HepG2 (cell line): ENCODE results near the gene ITGB7. TPM values are rescaled to one million over a fixed set of nuclear protein-coding genes. Genes with fewer than 3 reads are reported as not detected.

ENCODE experiments used
- CENPT ChIP-seq: sonication (generic); formaldehyde crosslinking; IDR thresholded peaks from 2 replicates; pipeline ENCODE4 v1.8.0; 2022; ENCODE audit warnings: low read depth, mild to moderate bottlenecking, moderate library complexity, missing genetic modification reagents
- KLF9 ChIP-seq: IDR thresholded peaks from 2 replicates; pipeline ENCODE4 v1.6.1; 2016; ENCODE audit warnings: low read depth
- MED1 ChIP-seq: sonication (generic); formaldehyde crosslinking; IDR thresholded peaks from 2 replicates; pipeline ENCODE4 v1.4.0; 2020; ENCODE audit warnings: missing genetic modification reagents
- POGZ ChIP-seq: sonication (generic); formaldehyde crosslinking; IDR thresholded peaks from 2 replicates; pipeline ENCODE4 v1.4.0; 2020; ENCODE audit warnings: mild to moderate bottlenecking, missing genetic modification reagents
- SMAD1 ChIP-seq: sonication (generic); formaldehyde crosslinking; IDR thresholded peaks from 2 replicates; pipeline ENCODE4 v1.4.0; 2020; ENCODE audit warnings: missing genetic modification reagents, low read depth, mild to moderate bottlenecking, borderline replicate concordance
- SOX6 ChIP-seq, 2 experiments: fragments of 450-650 bp in 1 of 2; sonication (generic) in 1 of 2; formaldehyde crosslinking in 1 of 2; IDR thresholded peaks; 2 replicates each; pipeline versions ENCODE4 v1.4.0 to v1.6.1; 2017 to 2020; ENCODE audit warnings: antibody characterized with exemption in 1 of 2, mild to moderate bottlenecking in 1 of 2, missing genetic modification reagents in 1 of 2
- U2AF1 ChIP-seq: fragments of 200-400 bp; formaldehyde crosslinking; optimal IDR thresholded peaks from 2 replicates; pipeline ENCODE3; 2017; ENCODE audit warnings: mild to moderate bottlenecking, low read depth, low read length
- ZNF224 ChIP-seq: sonication (generic); formaldehyde crosslinking; IDR thresholded peaks from 2 replicates; pipeline ENCODE4 v1.5.0; 2020; ENCODE audit warnings: mild to moderate bottlenecking, missing genetic modification reagents
- ZNF768 ChIP-seq: sonication (generic); formaldehyde crosslinking; IDR thresholded peaks from 2 replicates; pipeline ENCODE4 v1.4.0; 2020; ENCODE audit warnings: missing genetic modification reagents
- polyA plus RNA-seq, 8 experiments: library from polyadenylated mRNA; depleted of rRNA in 3 of 8; stranded (reverse) in 7 of 8; unstranded in 1 of 8; fragments of >200 nt; fragmentation: Illumina TruSeq in 4 of 8; extraction: Trizol in 4 of 8; gene quantifications; 2 replicates each; pipeline versions ENCODE4 v1.2.1 to v1.2.3, GENCODE V29; 2011 to 2016; ENCODE audit warnings: low read depth in 4 of 8, missing spikeins in 1 of 8, mixed read lengths in 1 of 8; ENCODE audit not compliant: insufficient read depth in 1 of 8
- total RNA-seq, 5 experiments: library from RNA; depleted of rRNA; stranded (reverse); fragments of >200 nt; fragmentation: Illumina TruSeq; extraction: Trizol; gene quantifications; 2 replicates each; pipeline ENCODE4 v1.2.3, GENCODE V29; 2016; ENCODE audit warnings: low read depth in 1 of 5
- TF ChIP-seq, protein P1 (sequence below): IDR thresholded peaks from 2 replicates; pipeline ENCODE4 v1.6.1; 2016; ENCODE audit warnings: low read depth, missing genetic modification reagents, missing compliant biosample characterization
- TF ChIP-seq, protein P2 (sequence below): sonication (generic); formaldehyde crosslinking; IDR thresholded peaks from 2 replicates; pipeline ENCODE4 v1.5.1; 2020; ENCODE audit warnings: mild to moderate bottlenecking, missing genetic modification reagents, borderline replicate concordance
- TF ChIP-seq, protein P3 (sequence below): IDR thresholded peaks from 2 replicates; pipeline ENCODE4 v1.6.1; 2016; ENCODE audit warnings: control low read depth
- TF ChIP-seq, protein P4 (sequence below): sonication (generic); formaldehyde crosslinking; IDR thresholded peaks from 2 replicates; pipeline ENCODE4 v1.5.1; 2020; ENCODE audit warnings: mild to moderate bottlenecking, missing genetic modification reagents

ITGB7 gene
- total and polyA plus RNA-seq, 2 of the 13 experiments (the other 11 are each of a cell fraction or from before 2014, with no cell fraction given), result 0.16 to 0.18 TPM

DNA sequence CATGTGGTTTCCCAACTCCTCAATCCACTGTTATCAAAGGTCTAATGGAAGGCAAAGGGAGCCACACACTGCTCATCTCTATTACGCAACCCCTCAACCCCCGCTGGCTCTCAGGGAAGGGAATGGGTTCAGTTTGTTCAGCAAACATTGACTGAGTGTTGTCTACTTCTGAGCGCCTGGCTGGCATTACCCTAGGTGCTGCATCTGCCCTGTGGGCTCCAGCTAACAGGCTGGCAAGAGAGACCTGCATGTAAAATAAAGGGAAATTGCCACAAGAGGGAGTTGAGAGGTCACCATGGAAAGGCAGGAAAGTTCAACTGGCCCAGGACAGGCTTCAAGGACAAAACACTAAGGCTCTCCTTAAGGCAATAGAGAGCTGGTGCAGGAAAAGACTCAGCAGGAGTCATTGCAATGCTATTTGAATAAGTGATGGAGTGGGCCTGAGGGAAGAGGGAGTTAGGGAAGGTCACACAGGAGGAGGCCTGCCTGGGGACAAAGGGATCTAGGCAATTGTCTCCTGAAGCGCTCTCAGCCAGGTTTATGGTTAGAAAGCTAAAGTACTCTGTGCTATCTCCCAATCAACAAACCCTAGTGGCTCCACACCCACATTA, 32.1 kb downstream of the ITGB7 start (continued):
- TF ChIP-seq, protein P1, sequence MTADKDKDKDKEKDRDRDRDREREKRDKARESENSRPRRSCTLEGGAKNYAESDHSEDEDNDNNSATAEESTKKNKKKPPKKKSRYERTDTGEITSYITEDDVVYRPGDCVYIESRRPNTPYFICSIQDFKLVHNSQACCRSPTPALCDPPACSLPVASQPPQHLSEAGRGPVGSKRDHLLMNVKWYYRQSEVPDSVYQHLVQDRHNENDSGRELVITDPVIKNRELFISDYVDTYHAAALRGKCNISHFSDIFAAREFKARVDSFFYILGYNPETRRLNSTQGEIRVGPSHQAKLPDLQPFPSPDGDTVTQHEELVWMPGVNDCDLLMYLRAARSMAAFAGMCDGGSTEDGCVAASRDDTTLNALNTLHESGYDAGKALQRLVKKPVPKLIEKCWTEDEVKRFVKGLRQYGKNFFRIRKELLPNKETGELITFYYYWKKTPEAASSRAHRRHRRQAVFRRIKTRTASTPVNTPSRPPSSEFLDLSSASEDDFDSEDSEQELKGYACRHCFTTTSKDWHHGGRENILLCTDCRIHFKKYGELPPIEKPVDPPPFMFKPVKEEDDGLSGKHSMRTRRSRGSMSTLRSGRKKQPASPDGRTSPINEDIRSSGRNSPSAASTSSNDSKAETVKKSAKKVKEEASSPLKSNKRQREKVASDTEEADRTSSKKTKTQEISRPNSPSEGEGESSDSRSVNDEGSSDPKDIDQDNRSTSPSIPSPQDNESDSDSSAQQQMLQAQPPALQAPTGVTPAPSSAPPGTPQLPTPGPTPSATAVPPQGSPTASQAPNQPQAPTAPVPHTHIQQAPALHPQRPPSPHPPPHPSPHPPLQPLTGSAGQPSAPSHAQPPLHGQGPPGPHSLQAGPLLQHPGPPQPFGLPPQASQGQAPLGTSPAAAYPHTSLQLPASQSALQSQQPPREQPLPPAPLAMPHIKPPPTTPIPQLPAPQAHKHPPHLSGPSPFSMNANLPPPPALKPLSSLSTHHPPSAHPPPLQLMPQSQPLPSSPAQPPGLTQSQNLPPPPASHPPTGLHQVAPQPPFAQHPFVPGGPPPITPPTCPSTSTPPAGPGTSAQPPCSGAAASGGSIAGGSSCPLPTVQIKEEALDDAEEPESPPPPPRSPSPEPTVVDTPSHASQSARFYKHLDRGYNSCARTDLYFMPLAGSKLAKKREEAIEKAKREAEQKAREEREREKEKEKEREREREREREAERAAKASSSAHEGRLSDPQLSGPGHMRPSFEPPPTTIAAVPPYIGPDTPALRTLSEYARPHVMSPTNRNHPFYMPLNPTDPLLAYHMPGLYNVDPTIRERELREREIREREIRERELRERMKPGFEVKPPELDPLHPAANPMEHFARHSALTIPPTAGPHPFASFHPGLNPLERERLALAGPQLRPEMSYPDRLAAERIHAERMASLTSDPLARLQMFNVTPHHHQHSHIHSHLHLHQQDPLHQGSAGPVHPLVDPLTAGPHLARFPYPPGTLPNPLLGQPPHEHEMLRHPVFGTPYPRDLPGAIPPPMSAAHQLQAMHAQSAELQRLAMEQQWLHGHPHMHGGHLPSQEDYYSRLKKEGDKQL, result no peak
- TF ChIP-seq, protein P2, sequence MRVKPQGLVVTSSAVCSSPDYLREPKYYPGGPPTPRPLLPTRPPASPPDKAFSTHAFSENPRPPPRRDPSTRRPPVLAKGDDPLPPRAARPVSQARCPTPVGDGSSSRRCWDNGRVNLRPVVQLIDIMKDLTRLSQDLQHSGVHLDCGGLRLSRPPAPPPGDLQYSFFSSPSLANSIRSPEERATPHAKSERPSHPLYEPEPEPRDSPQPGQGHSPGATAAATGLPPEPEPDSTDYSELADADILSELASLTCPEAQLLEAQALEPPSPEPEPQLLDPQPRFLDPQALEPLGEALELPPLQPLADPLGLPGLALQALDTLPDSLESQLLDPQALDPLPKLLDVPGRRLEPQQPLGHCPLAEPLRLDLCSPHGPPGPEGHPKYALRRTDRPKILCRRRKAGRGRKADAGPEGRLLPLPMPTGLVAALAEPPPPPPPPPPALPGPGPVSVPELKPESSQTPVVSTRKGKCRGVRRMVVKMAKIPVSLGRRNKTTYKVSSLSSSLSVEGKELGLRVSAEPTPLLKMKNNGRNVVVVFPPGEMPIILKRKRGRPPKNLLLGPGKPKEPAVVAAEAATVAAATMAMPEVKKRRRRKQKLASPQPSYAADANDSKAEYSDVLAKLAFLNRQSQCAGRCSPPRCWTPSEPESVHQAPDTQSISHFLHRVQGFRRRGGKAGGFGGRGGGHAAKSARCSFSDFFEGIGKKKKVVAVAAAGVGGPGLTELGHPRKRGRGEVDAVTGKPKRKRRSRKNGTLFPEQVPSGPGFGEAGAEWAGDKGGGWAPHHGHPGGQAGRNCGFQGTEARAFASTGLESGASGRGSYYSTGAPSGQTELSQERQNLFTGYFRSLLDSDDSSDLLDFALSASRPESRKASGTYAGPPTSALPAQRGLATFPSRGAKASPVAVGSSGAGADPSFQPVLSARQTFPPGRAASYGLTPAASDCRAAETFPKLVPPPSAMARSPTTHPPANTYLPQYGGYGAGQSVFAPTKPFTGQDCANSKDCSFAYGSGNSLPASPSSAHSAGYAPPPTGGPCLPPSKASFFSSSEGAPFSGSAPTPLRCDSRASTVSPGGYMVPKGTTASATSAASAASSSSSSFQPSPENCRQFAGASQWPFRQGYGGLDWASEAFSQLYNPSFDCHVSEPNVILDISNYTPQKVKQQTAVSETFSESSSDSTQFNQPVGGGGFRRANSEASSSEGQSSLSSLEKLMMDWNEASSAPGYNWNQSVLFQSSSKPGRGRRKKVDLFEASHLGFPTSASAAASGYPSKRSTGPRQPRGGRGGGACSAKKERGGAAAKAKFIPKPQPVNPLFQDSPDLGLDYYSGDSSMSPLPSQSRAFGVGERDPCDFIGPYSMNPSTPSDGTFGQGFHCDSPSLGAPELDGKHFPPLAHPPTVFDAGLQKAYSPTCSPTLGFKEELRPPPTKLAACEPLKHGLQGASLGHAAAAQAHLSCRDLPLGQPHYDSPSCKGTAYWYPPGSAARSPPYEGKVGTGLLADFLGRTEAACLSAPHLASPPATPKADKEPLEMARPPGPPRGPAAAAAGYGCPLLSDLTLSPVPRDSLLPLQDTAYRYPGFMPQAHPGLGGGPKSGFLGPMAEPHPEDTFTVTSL (CRISPR knock-in tag), result no peak
- no peak for TF ChIP-seq SMAD1
- TF ChIP-seq POGZ (CRISPR knock-in tag), result peak; percentile 27; the same call in 1 of the 2 replicates
- peak; percentile 51; the same call in 1 of the 2 replicates for TF ChIP-seq ZNF224 (CRISPR knock-in tag)
- TF ChIP-seq, protein P3, sequence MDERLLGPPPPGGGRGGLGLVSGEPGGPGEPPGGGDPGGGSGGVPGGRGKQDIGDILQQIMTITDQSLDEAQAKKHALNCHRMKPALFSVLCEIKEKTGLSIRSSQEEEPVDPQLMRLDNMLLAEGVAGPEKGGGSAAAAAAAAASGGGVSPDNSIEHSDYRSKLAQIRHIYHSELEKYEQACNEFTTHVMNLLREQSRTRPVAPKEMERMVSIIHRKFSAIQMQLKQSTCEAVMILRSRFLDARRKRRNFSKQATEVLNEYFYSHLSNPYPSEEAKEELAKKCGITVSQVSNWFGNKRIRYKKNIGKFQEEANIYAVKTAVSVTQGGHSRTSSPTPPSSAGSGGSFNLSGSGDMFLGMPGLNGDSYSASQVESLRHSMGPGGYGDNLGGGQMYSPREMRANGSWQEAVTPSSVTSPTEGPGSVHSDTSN (CRISPR knock-in tag), result no peak
- no peak for TF ChIP-seq U2AF1
- no peak for TF ChIP-seq ZNF768 (CRISPR knock-in tag)
- no peak for TF ChIP-seq SOX6 (IDR thresholded peaks at IDR 0.05)
- TF ChIP-seq SOX6 (CRISPR knock-in tag; IDR thresholded peaks at IDR 0.05), result peak; percentile 70
- TF ChIP-seq CENPT (CRISPR knock-in tag), result no peak
- TF ChIP-seq, protein P4, sequence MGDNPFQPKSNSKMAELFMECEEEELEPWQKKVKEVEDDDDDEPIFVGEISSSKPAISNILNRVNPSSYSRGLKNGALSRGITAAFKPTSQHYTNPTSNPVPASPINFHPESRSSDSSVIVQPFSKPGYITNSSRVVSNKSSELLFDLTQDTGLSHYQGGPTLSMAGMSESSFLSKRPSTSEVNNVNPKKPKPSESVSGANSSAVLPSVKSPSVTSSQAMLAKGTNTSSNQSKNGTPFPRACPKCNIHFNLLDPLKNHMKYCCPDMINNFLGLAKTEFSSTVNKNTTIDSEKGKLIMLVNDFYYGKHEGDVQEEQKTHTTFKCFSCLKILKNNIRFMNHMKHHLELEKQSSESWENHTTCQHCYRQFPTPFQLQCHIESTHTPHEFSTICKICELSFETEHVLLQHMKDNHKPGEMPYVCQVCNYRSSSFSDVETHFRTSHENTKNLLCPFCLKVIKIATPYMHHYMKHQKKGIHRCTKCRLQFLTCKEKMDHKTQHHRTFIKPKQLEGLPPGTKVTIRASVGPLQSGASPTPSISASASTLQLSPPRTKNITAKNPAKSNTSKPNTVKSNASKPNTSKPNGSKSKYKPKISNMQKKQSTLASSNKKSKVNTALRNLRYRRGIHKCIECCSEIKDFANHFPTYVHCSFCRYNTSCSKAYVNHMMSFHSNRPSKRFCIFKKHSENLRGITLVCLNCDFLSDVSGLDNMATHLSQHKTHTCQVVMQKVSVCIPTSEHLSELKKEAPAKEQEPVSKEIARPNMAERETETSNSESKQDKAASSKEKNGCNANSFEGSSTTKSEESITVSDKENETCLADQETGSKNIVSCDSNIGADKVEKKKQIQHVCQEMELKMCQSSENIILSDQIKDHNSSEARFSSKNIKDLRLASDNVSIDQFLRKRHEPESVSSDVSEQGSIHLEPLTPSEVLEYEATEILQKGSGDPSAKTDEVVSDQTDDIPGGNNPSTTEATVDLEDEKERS (CRISPR knock-in tag), result no peak
- TF ChIP-seq MED1 (CRISPR knock-in tag), result peak; percentile 74
- no peak for TF ChIP-seq KLF9
